Erythroblast (primary cell): ENCODE measurements around the gene CACNA1S.

ENCODE experiments used
- GATA1 ChIP-seq: IDR thresholded peaks from 2 replicates; pipeline ENCODE4 v1.6.1; 2011; ENCODE audit warnings: low read depth, mild to moderate bottlenecking, control low read depth, low read length, moderate library complexity
- POLR2A ChIP-seq: IDR thresholded peaks from 2 replicates; pipeline ENCODE4 v1.6.1; 2011; ENCODE audit warnings: mild to moderate bottlenecking, low read length

DNA sequence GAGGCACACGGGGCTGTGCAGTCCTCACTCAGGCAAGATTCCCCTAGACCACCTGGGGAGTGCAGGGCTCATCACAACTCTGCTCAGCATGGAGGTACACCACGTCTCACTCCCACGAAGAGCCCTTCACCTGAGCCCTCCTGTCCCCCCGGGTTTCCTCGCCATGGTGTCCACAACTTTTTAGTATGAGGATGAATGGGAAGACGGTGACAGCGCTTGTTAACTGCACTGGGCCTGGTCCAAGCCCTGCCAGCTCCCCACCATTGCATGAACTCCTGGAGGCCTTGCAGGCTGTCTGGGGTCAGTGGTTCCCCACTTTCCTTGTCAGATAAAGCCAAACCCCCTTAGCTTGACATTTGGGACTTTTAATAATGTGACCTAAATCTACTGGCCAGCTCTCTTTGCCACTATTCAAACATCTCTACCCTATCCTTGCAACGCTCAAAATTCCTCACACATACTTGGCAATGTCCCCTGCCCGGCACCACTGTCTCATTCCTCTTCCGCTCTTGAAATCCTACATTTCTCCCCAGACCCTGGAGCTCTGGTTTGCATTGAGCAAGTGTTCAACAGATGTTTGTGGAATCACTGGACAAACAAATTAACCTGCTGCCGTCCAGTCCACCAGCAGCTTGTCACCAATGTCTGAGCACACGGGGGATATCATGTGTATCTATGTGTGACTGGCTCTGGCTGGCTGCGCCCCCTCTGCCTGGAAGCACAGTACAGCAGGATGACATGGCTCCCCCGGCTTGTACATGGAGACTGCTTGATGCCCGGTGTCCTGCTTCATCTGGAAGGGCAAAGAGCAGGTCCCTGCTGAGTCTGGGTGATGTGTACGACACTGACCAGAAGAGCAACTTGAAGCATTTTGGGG is 30.9 kb upstream of the CACNA1S start:
- TF ChIP-seq POLR2A: no peak
- no peak for TF ChIP-seq GATA1
